HG02759 (cell line): Measurements from ENCODE around the gene G3BP1.
"Not testable (repeated sequence)": the region's sequence is repeated elsewhere in the genome, so short reads cannot be mapped to it uniquely, and the experiment has no call there.

Experiments used
- ATAC-seq: cut with Tn5 transposase; IDR thresholded peaks from one replicate; pipeline ENCODE4 v1.9.1; 2021; ENCODE audit warnings: mild to moderate bottlenecking, moderate library complexity; ENCODE audit not compliant: unreplicated experiment

The G3BP1 gene

GRCh38 chr5:151793358-151793757, 21.6 kb downstream of the G3BP1 start:
- no peak for ATAC-seq

- no peak for ATAC-seq
Observed at GRCh38 chr5:151795426-151795825, 23.7 kb downstream of the G3BP1 start.

- no peak for ATAC-seq
Observed at GRCh38 chr5:151798674-151799073, 26.9 kb downstream of the G3BP1 start.

GRCh38 chr5:151799407-151799806, 27.7 kb downstream of the G3BP1 start:
- ATAC-seq = no peak

GRCh38 chr5:151800532-151800931, 28.8 kb downstream of the G3BP1 start:
- ATAC-seq = no peak

GRCh38 chr5:151805414-151806223, 33.9 kb downstream of the G3BP1 start:
- no peak for ATAC-seq

- ATAC-seq = no peak
Observed at GRCh38 chr5:151808451-151809169, 36.9 kb downstream of the G3BP1 start.

GRCh38 chr5:151810449-151810848, 38.7 kb downstream of the G3BP1 start:
- no peak for ATAC-seq

GRCh38 chr5:151810897-151811296, 39.1 kb downstream of the G3BP1 start:
- ATAC-seq = no peak

GRCh38 chr5:151811593-151812321, 40.0 kb downstream of the G3BP1 start:
- ATAC-seq = no peak

GRCh38 chr5:151812757-151813309, 41.1 kb downstream of the G3BP1 start:
- ATAC-seq = no peak

GRCh38 chr5:151815051-151815450, 43.3 kb downstream of the G3BP1 start:
- no peak for ATAC-seq

GRCh38 chr5:151819830-151820229, 48.1 kb downstream of the G3BP1 start:
- ATAC-seq = no peak

- ATAC-seq = no peak
Observed at GRCh38 chr5:151820271-151820670, 48.5 kb downstream of the G3BP1 start.

- no peak for ATAC-seq
Observed at GRCh38 chr5:151820903-151821302, 49.1 kb downstream of the G3BP1 start.

GRCh38 chr5:151822141-151822540, 50.4 kb downstream of the G3BP1 start:
- no peak for ATAC-seq

GRCh38 chr5:151825445-151825844, 53.7 kb downstream of the G3BP1 start:
- ATAC-seq = peak; percentile 68

GRCh38 chr5:151829370-151829769, 57.6 kb downstream of the G3BP1 start:
- ATAC-seq = no peak

GRCh38 chr5:151832843-151833242, 61.1 kb downstream of the G3BP1 start:
- ATAC-seq = not testable (repeated sequence)

- ATAC-seq = no peak
Observed at GRCh38 chr5:151846765-151847164, 75.0 kb downstream of the G3BP1 start.

GRCh38 chr5:151847871-151848270, 76.1 kb downstream of the G3BP1 start:
- no peak for ATAC-seq
